Measurements from ENCODE around the gene BNC2.

DNA sequence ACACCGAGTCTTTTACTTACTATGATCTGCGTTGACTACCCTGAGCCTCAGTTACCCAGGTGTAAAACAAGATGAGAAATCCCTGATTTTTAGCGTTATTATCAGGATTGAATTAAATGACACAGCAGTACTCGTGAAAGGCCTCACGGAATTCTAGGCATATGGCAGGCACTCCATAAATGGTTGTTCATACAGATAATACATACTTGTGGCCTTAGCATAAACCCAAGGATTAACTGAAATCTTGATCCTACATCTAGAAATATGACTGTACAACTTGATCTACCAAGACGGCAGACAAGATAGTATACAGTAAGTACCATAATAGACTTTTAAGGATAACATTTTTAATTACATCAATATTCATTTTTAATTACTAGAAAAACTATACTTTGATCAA, 409.8 kb downstream of the BNC2 start:
- TF ChIP-seq CTCF (conservative IDR thresholded peaks at IDR 0.05; ENCODE audit: low read length) (no peak), EZH2phosphoT487 (IDR thresholded peaks at IDR 0.05; ENCODE audit: borderline replicate concordance) (no peak)

Data from Loucy (cell line).